Measurements from ENCODE around the gene LCE1B.

GRCh38 chr1:152795686-152796085 is 16.1 kb upstream of the LCE1B start:
- TF ChIP-seq, protein P1, sequence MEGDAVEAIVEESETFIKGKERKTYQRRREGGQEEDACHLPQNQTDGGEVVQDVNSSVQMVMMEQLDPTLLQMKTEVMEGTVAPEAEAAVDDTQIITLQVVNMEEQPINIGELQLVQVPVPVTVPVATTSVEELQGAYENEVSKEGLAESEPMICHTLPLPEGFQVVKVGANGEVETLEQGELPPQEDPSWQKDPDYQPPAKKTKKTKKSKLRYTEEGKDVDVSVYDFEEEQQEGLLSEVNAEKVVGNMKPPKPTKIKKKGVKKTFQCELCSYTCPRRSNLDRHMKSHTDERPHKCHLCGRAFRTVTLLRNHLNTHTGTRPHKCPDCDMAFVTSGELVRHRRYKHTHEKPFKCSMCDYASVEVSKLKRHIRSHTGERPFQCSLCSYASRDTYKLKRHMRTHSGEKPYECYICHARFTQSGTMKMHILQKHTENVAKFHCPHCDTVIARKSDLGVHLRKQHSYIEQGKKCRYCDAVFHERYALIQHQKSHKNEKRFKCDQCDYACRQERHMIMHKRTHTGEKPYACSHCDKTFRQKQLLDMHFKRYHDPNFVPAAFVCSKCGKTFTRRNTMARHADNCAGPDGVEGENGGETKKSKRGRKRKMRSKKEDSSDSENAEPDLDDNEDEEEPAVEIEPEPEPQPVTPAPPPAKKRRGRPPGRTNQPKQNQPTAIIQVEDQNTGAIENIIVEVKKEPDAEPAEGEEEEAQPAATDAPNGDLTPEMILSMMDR (IDR thresholded peaks at IDR 0.05; ENCODE audit: borderline replicate concordance, extremely low read depth, low read length, poor library complexity, severe bottlenecking): no peak
- TF ChIP-seq EZH2 (IDR thresholded peaks at IDR 0.05; ENCODE audit: borderline replicate concordance, low read depth, low read length, severe bottlenecking): no peak
